PC-3 (cell line): ENCODE data around the gene SLC12A9. TPM values are rescaled to one million over a fixed set of nuclear protein-coding genes. Genes with fewer than 3 reads are reported as not detected.

Source experiments
- ATAC-seq: fragments of 200-7000 bp; cut with Tn5 transposase; 2 replicates; pipeline ENCODE4 v1.9.1; 2020; ENCODE audit warnings: mild to moderate bottlenecking, moderate library complexity
- BruUV-seq: library from RNA; stranded (reverse); fragments of 400-500 nt; replicated peaks from 2 replicates; lab custom pipeline; 2021; lab: Mats Ljungman, UMichigan
- CTCF ChIA-PET: fragments of 300-600 bp; sonication (Branson Sonifier 250); formaldehyde crosslinking; loops from one replicate; lab custom pipeline; 2022; ENCODE audit warnings: antibody characterized with exemption; lab: Charles Lee
- POLR2A ChIA-PET: fragments of 300-600 bp; sonication (Branson Sonifier 250); formaldehyde crosslinking; loops from one replicate; lab custom pipeline; 2022; ENCODE audit warnings: antibody characterized with exemption; ENCODE audit not compliant: unreplicated experiment; lab: Charles Lee
- DNase-seq: peaks from one replicate; pipeline ENCODE4 v3.0.0-alpha.2; 2015
- H2AFZ ChIP-seq: fragments of 300-600 bp; sonication (generic); 2 replicates; pipeline ENCODE4 v1.6.0; 2016; ENCODE audit warnings: antibody characterized with exemption, low read length
- H3F3A ChIP-seq: fragments of 300-600 bp; sonication (generic); one replicate; pipeline ENCODE4 v1.6.0; 2017; ENCODE audit warnings: antibody characterized with exemption, low read length, control low read depth, mild to moderate bottlenecking; ENCODE audit not compliant: unreplicated experiment
- H3K27ac ChIP-seq: fragments of 300-600 bp; sonication (generic); 2 replicates; pipeline ENCODE4 v1.5.1; 2016; ENCODE audit warnings: mild to moderate bottlenecking, low read length
- H3K27me3 ChIP-seq: fragments of 300-600 bp; sonication (generic); 2 replicates; pipeline ENCODE4 v1.6.1; 2016; ENCODE audit warnings: low read length, mixed read lengths
- H3K36me3 ChIP-seq: fragments of 300-600 bp; sonication (generic); 2 replicates; pipeline ENCODE4 v1.6.1; 2016; ENCODE audit warnings: low read depth, mixed run types, low read length, mixed read lengths
- H3K4me1 ChIP-seq: fragments of 300-600 bp; sonication (generic); 2 replicates; pipeline ENCODE4 v1.5.1; 2016; ENCODE audit warnings: low read length; ENCODE audit not compliant: insufficient read depth
- H3K4me2 ChIP-seq: fragments of 300-600 bp; sonication (generic); 2 replicates; pipeline ENCODE4 v1.6.0; 2016; ENCODE audit warnings: low read length
- H3K4me3 ChIP-seq: fragments of 300-600 bp; sonication (generic); 2 replicates; pipeline ENCODE4 v1.5.1; 2016; ENCODE audit warnings: mild to moderate bottlenecking, low read length, mixed read lengths
- H3K79me2 ChIP-seq: fragments of 300-600 bp; sonication (generic); 2 replicates; pipeline ENCODE4 v1.6.1; 2017; ENCODE audit warnings: low read length, mixed read lengths
- H3K9ac ChIP-seq: fragments of 300-600 bp; sonication (generic); 2 replicates; pipeline ENCODE4 v1.6.0; 2016; ENCODE audit warnings: mild to moderate bottlenecking, low read length
- H3K9me2 ChIP-seq: fragments of 300-600 bp; sonication (generic); replicated peaks from 2 replicates; pipeline ENCODE4 v1.6.1; 2016; ENCODE audit warnings: mixed run types, low read length, mixed read lengths
- H3K9me3 ChIP-seq: fragments of 300-600 bp; sonication (generic); 2 replicates; pipeline ENCODE4 v1.6.1; 2016; ENCODE audit warnings: low read length, mixed read lengths
- H4K20me1 ChIP-seq: fragments of 300-600 bp; sonication (generic); 2 replicates; pipeline ENCODE4 v1.6.1; 2016; ENCODE audit warnings: low read length, mixed read lengths
- CTCF ChIP-seq: fragments of 300-600 bp; sonication (generic); conservative IDR thresholded peaks from 2 replicates; pipeline ENCODE4 v1.5.1; 2017; ENCODE audit warnings: antibody characterized with exemption, low read depth, mild to moderate bottlenecking, low read length
- EZH2 ChIP-seq: fragments of 300-600 bp; sonication (generic); IDR thresholded peaks from one replicate; pipeline ENCODE4 v1.6.1; 2017; ENCODE audit warnings: antibody characterized with exemption, mild to moderate bottlenecking, low read length; ENCODE audit not compliant: unreplicated experiment
- EZH2phosphoT487 ChIP-seq: fragments of 300-600 bp; sonication (generic); IDR thresholded peaks from 2 replicates; pipeline ENCODE4 v1.6.1; 2018; ENCODE audit warnings: mild to moderate bottlenecking, antibody characterized with exemption, low read length, borderline replicate concordance
- intact Hi-C: fragments of 100-400 bp; cut with micrococcal nuclease; formaldehyde crosslinking; loops from 2 replicates; pipeline ENCODE4 v1.9.0; 2023
- total RNA-seq: library from RNA; depleted of rRNA; stranded (reverse); fragments of >200 nt; gene quantifications from 2 replicates; pipeline ENCODE4 v1.2.3, GENCODE V29; 2014

Gene SLC12A9
- total RNA-seq, 1 experiment from 2014 or later: 31.2 TPM

GRCh38 chr7:100829150-100829716 is 23.3 kb upstream of the SLC12A9 start:
- no peak overlapping the region for H3K9ac ChIP-seq
- no peaks in the 10 kb centered on the region for H3F3A ChIP-seq
- H3K4me3 ChIP-seq: no peak overlapping the region
- H3K27me3 ChIP-seq: no peaks in the 10 kb centered on the region
- no peaks in the 10 kb centered on the region for H3K36me3 ChIP-seq
- H3K9me2 ChIP-seq: no peaks in the 10 kb centered on the region
- peaks cover 5% of the 10 kb centered on the region; the same call in 1 of the 2 replicates for H4K20me1 ChIP-seq
- intact Hi-C loops: loop anchor here (5.0 kb wide), 1 partner anchor 122 kb away; the partner anchor contains the start of gene POP7
- no peak for ATAC-seq
- POLR2A ChIA-PET: interaction anchor here (0.6 kb wide), 1 partner anchor 285 kb away, joined by 4 read pairs; no protein-coding TSS in a partner anchor
- peaks cover 34% of the 10 kb centered on the region for H3K79me2 ChIP-seq
- no peak overlapping the region for H2AFZ ChIP-seq
- H3K4me2 ChIP-seq: no peak overlapping the region
- H3K4me1 ChIP-seq: peaks cover 5% of the 10 kb centered on the region; the same call in 1 of the 2 replicates
- H3K27ac ChIP-seq: no peak overlapping the region
- no TSS peak for BruUV-seq
- DNase-seq: no peak
- CTCF ChIA-PET: no interaction called here
- no peak for TF ChIP-seq EZH2phosphoT487
- no peak for TF ChIP-seq EZH2
- no peaks in the 10 kb centered on the region for H3K9me3 ChIP-seq

- H4K20me1 ChIP-seq: no peaks in the 10 kb centered on the region
- no peak overlapping the region for H3K4me3 ChIP-seq
- intact Hi-C loops: no loop called here
- TF ChIP-seq EZH2phosphoT487 (no peak), CTCF (no peak), EZH2 (no peak)
- ChIA-PET CTCF (no interaction called here), POLR2A (no interaction called here)
- peaks cover 23% of the 10 kb centered on the region for H3K79me2 ChIP-seq
- H3F3A ChIP-seq: no peaks in the 10 kb centered on the region
- no peak overlapping the region for H2AFZ ChIP-seq
- H3K4me1 ChIP-seq: no peaks in the 10 kb centered on the region
- no peak overlapping the region for H3K9ac ChIP-seq
- H3K4me2 ChIP-seq: no peak overlapping the region
- no peak for ATAC-seq
- no peak for DNase-seq
- no peak overlapping the region for H3K27ac ChIP-seq
- no peaks in the 10 kb centered on the region for H3K9me3 ChIP-seq
- BruUV-seq: no TSS peak
- H3K36me3 ChIP-seq: no peaks in the 10 kb centered on the region
- H3K27me3 ChIP-seq: no peaks in the 10 kb centered on the region
- no peaks in the 10 kb centered on the region for H3K9me2 ChIP-seq
Measured at GRCh38 chr7:100830396-100830795, 22.1 kb upstream of the SLC12A9 start.

- Histone ChIP-seq H3K36me3 (no peaks in the 10 kb centered on the region), H4K20me1 (no peaks in the 10 kb centered on the region), H3F3A (no peaks in the 10 kb centered on the region), H3K27me3 (no peaks in the 10 kb centered on the region), H3K9me3 (no peaks in the 10 kb centered on the region), H3K4me1 (no peaks in the 10 kb centered on the region), H3K9ac (no peak overlapping the region), H3K4me2 (no peak overlapping the region), H3K4me3 (no peak overlapping the region), H3K27ac (no peak overlapping the region), H3K9me2 (no peaks in the 10 kb centered on the region), H2AFZ (no peak overlapping the region), H3K79me2 (peaks cover 6% of the 10 kb centered on the region; the same call in 1 of the 2 replicates)
- POLR2A ChIA-PET: no interaction called here
- DNase-seq (no peak), ATAC-seq (no peak)
- CTCF ChIA-PET: interaction anchor here (0.9 kb wide), 1 partner anchor 20 kb away, joined by 4 read pairs; the partner anchor contains the start of gene SLC12A9
- BruUV-seq: no TSS peak
- TF ChIP-seq EZH2phosphoT487 (no peak), CTCF (no peak), EZH2 (no peak)
- intact Hi-C loops: no loop called here
Measured at GRCh38 chr7:100832281-100832633, 20.3 kb upstream of the SLC12A9 start.
